GM18858 (cell line): Measurements from ENCODE around the gene CACNA1I.

Experiments used
- ATAC-seq: cut with Tn5 transposase; IDR thresholded peaks from one replicate; pipeline ENCODE4 v1.9.1; 2021; ENCODE audit not compliant: unreplicated experiment

CACNA1I gene

GRCh38 chr22:39714321-39714720 lies 143.8 kb downstream of the CACNA1I start:
- ATAC-seq: no peak

GRCh38 chr22:39715778-39716495 lies 145.4 kb downstream of the CACNA1I start:
- ATAC-seq: no peak

DNA sequence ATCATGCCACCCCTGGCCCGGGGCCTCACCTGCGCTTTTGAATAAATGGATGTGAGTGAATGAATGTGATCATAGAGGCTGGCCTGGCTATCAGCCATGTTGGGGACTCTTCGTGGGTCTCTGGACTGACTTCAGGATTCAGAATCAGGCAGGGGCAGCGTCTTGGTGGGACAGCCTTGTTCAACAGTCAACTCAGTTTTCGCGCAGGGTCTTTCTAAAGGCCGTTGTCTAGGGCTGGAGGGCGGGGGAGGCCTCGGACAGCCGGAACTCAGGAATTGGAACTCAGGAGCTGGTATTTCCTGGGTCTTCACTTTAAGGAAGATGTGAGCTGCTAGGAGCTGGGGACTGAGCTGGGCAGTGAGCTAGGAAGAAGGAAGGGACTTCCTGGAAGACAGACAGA lies 146.0 kb downstream of the CACNA1I start:
- ATAC-seq: no peak

DNA sequence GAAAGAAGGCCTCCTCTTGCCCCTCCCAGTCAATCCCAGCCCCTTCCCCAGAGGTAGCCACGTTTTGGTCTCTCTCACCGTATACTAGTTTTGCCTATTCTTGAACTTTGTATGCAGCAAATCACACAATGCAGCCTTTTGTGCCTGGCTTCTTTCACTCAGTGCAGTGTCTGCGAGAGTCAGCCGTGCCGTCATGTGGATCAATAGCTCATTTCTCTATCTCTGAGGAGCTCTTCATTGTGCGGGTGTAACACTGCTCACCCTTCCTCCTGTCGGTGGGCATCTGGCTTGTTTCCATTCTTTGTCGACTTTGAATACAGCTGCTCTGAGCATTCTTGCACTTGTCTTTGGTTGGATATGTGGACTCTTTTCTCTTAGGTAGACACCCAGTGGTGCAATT lies 146.5 kb downstream of the CACNA1I start:
- no peak for ATAC-seq

GRCh38 chr22:39718206-39718605 lies 147.7 kb downstream of the CACNA1I start:
- no peak for ATAC-seq

- ATAC-seq: no peak
These were observed 148.4 kb downstream of the CACNA1I start for GRCh38 chr22:39718921-39719475.

- ATAC-seq: no peak
These were observed 149.3 kb downstream of the CACNA1I start for GRCh38 chr22:39719559-39720450.

DNA sequence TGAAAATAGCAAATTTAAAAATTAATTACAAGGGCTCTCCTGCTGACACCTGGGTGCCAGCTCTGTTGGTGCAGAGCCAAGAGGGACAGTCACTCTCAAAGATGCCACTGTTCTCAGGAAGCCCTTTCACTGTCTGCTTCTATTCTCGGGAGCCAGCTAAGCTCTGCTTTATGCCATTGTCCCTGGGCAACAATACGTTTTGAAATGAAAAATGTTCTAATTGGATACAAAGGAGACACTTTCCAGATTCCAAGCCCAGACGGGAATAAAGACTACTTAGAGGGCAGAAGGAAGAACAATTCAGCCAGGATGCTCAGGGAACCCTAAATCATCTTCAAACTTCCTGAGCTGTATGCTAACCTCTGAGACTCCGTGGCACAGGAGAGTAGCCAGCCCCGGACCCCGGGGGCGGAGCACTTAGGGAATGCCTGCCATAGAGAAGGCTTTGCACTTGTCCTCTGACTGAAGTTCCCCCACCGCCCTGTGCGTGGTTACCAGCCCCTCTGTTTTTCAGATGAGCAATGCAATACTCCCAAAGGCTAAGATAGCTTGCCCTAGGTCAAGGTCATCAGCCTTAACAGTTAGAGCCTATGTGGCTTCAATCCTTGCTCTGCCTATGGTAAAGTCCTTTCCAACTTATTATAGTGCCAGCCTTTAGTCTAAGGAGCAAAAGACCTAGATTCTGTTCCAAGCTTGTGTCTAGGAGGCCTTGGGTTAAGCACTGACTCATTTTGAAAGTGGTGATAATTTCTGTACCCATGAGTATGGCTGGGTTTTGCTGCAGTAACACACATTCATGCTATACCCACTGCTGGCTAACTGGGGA lies 150.9 kb downstream of the CACNA1I start:
- ATAC-seq: no peak

DNA sequence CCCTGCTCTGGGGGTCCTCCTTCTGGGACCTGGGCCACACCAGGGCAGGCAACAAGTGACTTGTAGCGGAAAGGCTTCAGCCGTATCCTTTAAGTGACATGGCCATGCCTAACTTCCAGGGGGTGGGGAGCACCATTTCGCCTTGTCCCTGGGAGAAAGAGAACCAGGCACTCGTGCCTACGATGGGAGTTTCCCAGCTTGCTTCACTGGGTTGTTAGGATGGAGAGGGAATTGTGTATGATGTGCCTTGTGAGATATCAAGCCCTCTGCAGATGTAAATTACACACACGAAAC lies 151.4 kb downstream of the CACNA1I start:
- ATAC-seq: no peak

GRCh38 chr22:39722501-39722900 lies 151.9 kb downstream of the CACNA1I start:
- no peak for ATAC-seq

DNA sequence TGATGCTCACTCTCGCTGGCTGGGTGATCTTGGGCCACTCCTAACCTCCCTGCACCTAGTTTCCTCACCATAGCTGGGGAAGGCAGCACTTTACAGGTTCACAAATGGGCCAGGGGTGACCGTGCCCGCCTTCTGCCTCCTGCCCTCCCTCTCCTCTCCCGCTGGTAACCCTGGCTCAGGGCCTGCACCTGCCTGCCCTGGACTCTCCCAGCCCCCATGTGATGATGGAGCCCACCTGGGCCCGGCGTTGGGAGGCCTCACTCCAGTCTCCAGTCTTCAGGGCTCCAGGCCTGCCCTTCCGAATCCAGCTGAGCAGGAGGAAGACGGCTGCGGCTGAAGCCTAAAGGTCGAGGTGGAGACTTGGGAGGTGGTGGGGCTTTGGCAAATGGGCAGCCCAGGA lies 152.9 kb downstream of the CACNA1I start:
- ATAC-seq: no peak

DNA sequence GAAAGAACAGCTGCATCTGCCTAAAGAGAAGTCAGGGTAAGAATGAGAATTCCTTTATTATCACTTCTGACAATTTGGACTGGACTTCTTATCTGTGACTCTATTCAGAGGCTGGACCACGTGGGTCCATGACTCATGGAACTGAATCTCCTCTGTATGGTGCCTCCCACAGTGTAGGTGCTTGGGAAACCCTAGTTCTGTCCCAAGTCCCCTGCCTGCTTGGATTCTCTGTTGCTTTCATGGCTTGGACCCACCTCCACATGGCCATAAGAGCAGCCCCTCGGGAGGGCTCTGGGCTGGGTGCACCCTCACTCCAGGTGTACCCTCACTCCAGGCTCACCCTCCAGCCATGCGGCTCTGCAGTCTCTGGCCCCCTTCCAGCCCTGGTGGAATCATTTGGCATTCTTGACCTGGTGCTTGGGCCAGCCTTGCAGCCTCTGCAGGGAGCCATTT lies 153.4 kb downstream of the CACNA1I start:
- ATAC-seq: no peak

GRCh38 chr22:39724390-39724789 lies 153.8 kb downstream of the CACNA1I start:
- no peak for ATAC-seq

DNA sequence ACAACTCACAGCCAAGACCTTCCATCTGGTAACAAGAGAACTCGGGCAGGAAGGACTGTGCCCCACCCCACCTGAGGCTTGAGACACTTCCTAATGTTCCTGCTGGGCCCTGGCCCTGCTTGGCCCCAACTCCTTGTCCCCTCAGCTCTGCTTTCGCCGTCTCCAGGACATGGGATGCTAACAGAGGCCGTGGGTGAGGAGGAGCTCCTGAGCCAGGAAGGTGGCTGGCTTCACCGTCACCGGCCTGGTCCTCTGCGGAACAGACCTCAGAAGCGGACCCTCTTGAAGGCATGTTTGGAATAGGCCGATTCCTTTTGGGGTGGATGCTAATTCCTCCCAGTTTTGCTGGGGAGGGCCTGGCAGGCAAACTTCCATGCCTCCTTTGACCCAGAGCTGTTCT lies 154.3 kb downstream of the CACNA1I start:
- no peak for ATAC-seq

GRCh38 chr22:39725351-39726035 lies 154.9 kb downstream of the CACNA1I start:
- no peak for ATAC-seq

DNA sequence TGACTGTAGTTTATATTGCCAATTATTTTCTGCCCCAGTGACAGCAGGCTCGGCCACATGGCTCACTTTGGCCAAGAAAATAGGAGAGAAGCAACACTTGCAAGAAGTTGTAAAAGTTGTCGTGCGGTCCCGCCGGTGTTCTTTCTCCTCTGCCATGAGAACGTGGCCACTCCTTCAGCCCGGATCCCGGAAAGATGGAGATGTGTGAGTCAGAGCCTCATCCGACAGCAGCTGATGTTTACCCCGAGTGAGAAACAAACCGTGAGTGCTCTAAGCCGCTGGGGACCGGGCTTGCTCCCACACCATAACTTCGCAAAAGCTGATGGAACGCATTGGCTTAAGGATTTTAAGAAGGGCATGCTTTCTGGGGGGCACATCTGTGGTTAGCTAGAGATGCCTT lies 157.0 kb downstream of the CACNA1I start:
- ATAC-seq: no peak

- ATAC-seq: no peak
These were observed 157.8 kb downstream of the CACNA1I start for GRCh38 chr22:39728236-39728860.

- ATAC-seq: no peak
These were observed 158.8 kb downstream of the CACNA1I start for GRCh38 chr22:39729141-39729934.

DNA sequence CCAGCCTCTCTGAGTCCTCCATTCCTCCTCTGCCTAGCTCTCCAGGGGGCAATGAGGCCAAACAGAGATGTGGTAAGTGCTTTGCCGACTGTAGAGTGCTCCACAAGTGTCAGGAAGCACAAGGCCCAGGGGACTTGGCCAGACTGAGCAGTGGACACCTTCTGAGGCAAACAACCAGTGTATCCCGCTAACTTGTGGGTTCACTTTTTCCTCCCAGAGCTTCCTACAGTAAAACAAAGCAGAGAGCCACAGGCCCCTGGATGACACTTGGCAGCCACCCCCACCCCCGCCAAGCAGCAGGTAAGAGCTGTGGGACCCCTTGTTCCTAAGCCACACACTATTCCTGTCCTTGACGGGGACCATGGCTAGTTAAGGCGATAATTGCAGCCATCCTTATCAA lies 160.9 kb downstream of the CACNA1I start:
- ATAC-seq: no peak
